GM21619 (cell line): Measurements from ENCODE around the gene CACNA1I.

ENCODE experiments used
- ATAC-seq: cut with Tn5 transposase; IDR thresholded peaks from one replicate; pipeline ENCODE4 v1.9.1; 2021; ENCODE audit not compliant: unreplicated experiment

Gene CACNA1I

DNA sequence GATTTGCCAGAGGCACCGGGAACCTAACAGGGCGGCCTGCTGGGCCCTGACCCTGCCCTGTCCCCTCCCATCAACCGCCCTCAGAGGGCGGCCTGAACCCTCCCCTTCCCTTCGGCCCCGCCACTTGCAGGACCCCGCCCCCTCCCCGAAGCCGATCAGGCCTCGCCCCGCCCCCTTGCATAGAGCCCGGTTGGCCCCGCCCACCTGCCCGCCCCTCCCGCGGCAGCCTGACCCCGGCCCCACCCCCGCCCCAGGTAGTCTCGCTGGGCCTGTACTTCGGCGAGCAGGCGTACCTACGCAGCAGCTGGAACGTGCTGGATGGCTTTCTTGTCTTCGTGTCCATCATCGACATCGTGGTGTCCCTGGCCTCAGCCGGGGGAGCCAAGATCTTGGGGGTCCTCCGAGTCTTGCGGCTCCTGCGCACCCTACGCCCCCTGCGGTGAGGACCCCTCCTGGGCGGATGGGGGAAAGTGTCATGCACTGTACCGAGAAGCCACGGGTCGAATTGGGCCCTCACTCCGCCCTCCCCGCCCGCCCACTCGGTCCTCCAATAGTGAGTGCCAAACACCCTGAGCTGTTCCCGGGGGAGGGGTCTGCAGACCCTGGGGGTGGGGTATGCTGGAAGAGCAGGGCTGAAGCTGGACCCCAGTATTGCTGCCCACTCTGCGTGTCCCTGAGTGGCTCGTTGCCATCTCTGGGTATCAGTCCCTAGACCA is 94.1 kb downstream of the CACNA1I start:
- ATAC-seq, result no peak

DNA sequence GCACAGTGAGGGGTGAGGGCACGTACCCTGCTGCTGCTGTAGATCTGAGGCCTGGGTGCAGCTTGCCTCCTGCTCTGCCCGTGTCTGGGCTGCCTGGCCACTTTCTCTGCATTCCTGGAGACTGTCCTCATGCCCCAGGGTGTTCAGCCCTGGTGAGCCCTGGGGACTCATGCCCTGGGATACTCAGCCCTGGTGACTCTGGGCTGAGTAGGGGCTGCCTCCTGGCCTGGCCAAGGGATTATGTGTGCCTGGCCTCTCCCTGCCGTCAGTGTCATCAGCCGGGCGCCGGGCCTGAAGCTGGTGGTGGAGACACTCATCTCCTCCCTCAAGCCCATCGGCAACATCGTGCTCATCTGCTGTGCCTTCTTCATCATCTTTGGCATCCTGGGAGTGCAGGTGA is 94.7 kb downstream of the CACNA1I start:
- ATAC-seq, result no peak

GRCh38 chr22:39665661-39666431 is 95.3 kb downstream of the CACNA1I start:
- ATAC-seq, result no peak

- ATAC-seq, result no peak
Observed at GRCh38 chr22:39666495-39666894, 95.9 kb downstream of the CACNA1I start.

DNA sequence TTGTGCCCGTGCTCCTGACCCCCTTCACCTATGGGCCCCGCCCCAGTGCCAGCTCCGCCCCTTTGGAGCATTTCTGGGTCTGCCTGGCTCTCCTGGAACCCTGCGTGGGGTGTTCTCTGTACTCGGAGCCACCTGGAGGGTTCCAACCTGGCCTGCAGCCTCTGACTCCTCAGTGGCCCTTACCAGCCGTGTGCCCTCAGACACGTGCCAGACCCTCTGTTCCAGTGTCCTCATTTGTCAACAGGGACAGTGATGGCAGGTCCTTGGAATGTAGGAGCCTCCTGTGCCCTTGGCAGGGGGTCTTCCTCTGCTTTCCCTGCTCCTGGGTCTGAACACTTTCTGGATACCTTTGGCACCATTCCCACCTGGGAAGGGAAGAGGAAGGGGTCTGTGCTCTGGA is 96.4 kb downstream of the CACNA1I start:
- no peak for ATAC-seq

DNA sequence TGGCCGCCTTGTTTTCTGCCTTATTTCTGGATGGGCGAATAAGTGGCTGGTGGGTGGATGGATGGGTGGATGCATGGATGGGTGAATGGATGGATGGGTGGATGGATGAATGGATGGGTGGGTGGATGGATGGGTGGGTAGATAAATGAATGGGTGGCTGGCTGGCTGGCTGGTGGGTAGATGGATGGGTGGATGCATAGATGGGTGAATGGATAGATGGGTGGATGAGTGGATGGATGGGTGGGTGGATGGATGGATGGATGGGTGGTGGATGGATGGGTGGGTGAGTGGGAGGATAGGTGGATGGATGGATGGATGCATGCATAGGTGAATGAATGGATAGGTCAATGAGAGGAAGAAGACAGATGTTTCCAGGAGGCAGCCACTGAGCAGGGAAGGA is 98.9 kb downstream of the CACNA1I start:
- no peak for ATAC-seq

GRCh38 chr22:39671936-39672335 is 101.4 kb downstream of the CACNA1I start:
- ATAC-seq, result no peak

DNA sequence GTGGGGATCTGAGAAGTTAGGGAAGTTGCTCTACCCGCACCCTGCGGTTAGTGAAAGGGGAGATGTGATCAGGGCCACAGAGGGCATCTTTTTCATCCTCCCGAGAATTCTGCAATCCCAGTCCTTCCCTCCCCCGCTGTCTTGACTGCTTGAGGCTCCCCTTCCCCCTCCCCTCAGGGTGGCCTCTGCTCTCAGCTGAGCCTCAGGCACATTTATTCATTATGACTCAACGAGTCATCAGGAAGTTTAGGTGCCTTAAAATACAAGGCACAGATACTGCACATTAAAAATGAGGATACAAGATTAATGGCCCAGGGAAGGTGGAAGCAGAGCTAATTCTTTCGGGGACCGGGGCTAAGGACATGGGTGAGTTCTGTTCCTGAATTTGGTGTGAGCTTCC is 104.0 kb downstream of the CACNA1I start:
- no peak for ATAC-seq

DNA sequence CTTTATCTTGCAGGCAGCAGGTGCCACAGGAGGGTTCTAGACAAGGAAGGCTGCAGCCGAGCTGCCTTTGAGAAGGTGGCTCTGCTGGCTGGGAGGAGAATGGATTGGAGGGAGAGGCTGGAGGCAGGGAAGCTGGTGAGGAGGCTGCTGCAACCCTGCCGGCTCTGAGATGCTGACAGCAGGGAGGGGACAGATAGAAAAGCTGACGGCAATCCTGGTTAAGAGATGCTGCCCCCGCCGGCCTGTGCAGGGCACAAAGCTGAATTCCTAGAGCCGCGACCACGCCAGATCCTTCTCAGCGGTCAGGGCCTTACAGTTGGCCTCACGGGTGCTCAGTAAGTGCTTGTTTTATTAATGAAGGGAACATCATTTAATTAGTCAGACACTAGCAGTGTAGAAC is 105.4 kb downstream of the CACNA1I start:
- no peak for ATAC-seq

- no peak for ATAC-seq
Observed at GRCh38 chr22:39677967-39678366, 107.4 kb downstream of the CACNA1I start.

- ATAC-seq, result no peak
Observed at GRCh38 chr22:39678862-39679490, 108.4 kb downstream of the CACNA1I start.

- no peak for ATAC-seq
Observed at GRCh38 chr22:39679652-39680051, 109.1 kb downstream of the CACNA1I start.

DNA sequence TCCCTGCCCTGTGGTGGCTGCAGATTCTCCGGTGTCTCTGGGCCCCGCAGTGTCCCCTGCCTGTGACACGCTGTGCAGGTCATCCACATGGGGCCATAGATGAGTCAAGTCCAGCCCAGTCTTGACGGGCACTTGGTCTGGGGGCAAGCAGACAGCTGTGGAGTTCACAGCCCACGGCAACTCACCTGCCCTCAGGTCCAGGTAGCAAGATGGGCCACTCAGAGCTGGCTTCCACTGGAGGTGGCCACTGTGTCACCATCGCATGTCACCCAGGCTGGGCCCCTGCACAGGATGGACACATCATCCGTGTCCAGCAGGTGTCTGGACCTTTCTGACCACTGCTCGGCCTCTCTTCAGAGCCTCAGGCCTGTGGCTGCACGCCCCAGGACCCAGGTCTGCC is 109.9 kb downstream of the CACNA1I start:
- no peak for ATAC-seq

DNA sequence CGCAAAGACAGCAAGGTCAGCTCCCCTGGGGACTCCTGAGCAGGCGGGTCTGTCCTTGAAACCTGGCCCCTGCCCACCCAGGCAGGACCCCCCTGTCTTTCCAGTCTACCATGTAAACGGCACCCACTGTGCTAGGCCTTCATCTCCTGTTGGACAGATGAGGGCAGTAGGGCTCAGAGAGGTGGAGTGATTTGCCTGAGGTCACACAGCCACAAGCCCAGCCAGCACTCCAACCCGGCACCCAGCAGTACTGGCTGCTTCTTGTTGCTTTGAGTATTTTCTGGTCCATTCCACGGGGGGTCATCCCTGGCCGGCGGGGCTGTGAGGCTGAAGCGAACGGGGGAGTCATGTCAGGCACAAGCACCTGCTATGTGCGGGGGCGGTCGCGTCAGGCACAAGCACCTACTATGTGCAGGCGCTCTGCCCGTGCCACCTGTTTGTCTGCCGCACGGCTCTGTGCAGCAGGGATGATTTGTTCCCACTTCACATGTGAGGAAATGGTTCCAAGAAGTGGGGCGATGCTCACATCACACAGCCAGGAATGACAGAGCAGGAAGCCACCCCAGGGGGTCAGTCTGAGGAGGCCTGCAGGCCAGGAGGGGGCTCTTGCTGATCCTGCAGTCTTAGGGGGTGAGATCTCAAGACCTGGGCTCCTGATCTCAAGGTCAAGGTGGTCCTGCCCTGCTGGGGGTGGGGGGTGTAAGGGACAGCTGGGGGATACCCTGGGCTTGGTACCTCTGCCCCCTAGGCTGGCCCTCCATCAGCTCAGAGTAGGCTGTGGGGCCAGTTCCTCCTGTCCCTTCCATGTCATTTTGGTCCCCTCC is 110.7 kb downstream of the CACNA1I start:
- ATAC-seq, result no peak

- ATAC-seq, result no peak
Observed at GRCh38 chr22:39682994-39683393, 112.4 kb downstream of the CACNA1I start.

- ATAC-seq, result no peak
Observed at GRCh38 chr22:39683639-39684038, 113.1 kb downstream of the CACNA1I start.

GRCh38 chr22:39684702-39685281 is 114.2 kb downstream of the CACNA1I start:
- no peak for ATAC-seq

DNA sequence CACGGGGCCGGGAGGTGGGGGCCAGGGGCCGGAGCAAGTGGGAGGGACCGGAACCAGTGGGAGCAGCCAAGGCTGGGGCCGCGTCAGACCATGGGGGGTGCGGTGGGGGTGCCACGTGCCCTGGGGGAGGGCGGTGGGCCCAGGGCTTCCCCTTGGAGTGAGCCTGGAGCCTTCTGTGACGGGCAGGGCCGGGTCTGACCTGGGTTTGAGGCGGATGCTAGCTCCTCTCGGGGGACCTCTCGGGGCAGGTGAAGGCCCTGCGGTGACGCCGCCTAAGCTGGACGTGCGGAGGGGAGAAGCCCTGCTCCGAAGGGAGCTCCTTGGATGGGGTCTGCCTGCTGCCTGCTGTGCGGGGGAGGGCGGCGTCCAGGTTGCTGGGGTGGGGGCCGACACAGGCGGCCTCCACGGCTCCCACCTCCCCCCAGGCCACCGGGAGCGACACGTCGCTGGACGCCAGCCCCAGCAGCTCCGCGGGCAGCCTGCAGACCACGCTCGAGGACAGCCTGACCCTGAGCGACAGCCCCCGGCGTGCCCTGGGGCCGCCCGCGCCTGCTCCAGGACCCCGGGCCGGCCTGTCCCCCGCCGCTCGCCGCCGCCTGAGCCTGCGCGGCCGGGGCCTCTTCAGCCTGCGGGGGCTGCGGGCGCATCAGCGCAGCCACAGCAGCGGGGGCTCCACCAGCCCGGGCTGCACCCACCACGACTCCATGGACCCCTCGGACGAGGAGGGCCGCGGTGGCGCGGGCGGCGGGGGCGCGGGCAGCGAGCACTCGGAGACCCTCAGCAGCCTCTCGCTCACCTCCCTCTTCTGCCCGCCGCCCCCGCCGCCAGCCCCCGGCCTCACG is 115.0 kb downstream of the CACNA1I start:
- no peak for ATAC-seq

GRCh38 chr22:39686178-39686620 is 115.6 kb downstream of the CACNA1I start:
- no peak for ATAC-seq
